ENCODE results near the gene PTPRS.
"Not testable (repeated sequence)": the region's sequence is repeated elsewhere in the genome, so short reads cannot be mapped to it uniquely, and the experiment has no call there.

DNA sequence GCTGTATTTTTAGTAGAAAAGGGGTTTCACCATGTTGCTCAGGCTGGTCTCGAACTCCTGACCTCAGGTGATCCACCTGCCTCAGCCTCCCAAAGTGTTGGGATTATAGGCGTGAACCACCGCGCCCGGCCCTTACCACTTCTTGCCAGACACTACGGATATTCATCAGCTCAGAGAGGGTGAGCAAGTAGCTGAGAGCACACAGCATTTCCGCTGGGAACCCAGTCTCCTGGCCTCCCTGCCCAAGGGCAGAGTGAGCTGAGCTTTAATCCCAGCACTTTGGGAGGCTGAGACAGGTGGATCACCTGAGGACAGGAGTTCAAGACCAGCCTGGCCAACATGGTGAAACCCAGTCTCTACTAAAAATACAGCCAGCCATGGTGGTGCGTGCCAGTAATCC lies 12.2 kb downstream of the PTPRS start:
- not testable (repeated sequence) for TF ChIP-seq CTCF (IDR thresholded peaks at IDR 0.05; ENCODE audit: insufficient read depth, low read depth, low read length); EZH2 (IDR thresholded peaks at IDR 0.05; ENCODE audit: insufficient read depth, low read length)
